Spleen (tissue), 11 donors: ENCODE data around the gene IGFL4. TPM values are rescaled to one million over a fixed set of nuclear protein-coding genes. Genes with fewer than 3 reads are reported as not detected.
"Not testable (repeated sequence)": the region's sequence is repeated elsewhere in the genome, so short reads cannot be mapped to it uniquely, and the experiment has no call there.

Experiments used
- DNase-seq: peaks from one replicate; pipeline ENCODE4 v3.0.0-alpha.2; 2020
- H3K27ac ChIP-seq, 8 donors: fragments of 200-600 bp; sonication (generic) in 7 of 8; 1 replicate in 4 of 8; 2 replicates in 4 of 8; pipeline versions ENCODE4 v1.5.0 to v1.8.0; 2016 to 2021; ENCODE audit warnings: inconsistent platforms in 4 of 8, mild to moderate bottlenecking in 4 of 8, moderate library complexity in 1 of 8
- H3K27me3 ChIP-seq, 7 donors: fragments of 200-600 bp; sonication (generic) in 6 of 7; replicated peaks in 1 of 7; 1 replicate in 4 of 7; 2 replicates in 3 of 7; pipeline versions ENCODE4 v1.5.0 to v1.8.0; 2016 to 2021; ENCODE audit warnings: inconsistent platforms in 3 of 7, mild to moderate bottlenecking in 1 of 7
- H3K36me3 ChIP-seq, 6 donors: fragments of 200-600 bp; sonication (generic) in 5 of 6; 1 replicate in 4 of 6; 2 replicates in 2 of 6; pipeline versions ENCODE4 v1.5.0 to v1.8.0; 2016 to 2021; ENCODE audit warnings: inconsistent platforms in 2 of 6
- H3K4me1 ChIP-seq, 6 donors: fragments of 200-600 bp; sonication (generic) in 5 of 6; 1 replicate in 3 of 6; 2 replicates in 3 of 6; pipeline versions ENCODE4 v1.5.0 to v1.8.0; 2016 to 2021; ENCODE audit warnings: inconsistent platforms in 3 of 6
- H3K4me3 ChIP-seq, 8 donors: fragments of 200-600 bp; sonication (generic) in 7 of 8; 1 replicate in 4 of 8; 2 replicates in 4 of 8; pipeline versions ENCODE4 v1.5.0 to v1.8.0; 2016 to 2021; ENCODE audit warnings: inconsistent platforms in 4 of 8, mild to moderate bottlenecking in 4 of 8, moderate library complexity in 2 of 8
- H3K9me3 ChIP-seq, 8 donors: fragments of 200-600 bp; sonication (generic) in 7 of 8; 1 replicate in 4 of 8; 2 replicates in 4 of 8; pipeline versions ENCODE4 v1.5.0 to v1.8.0; 2016 to 2021; ENCODE audit warnings: inconsistent platforms in 4 of 8
- CTCF ChIP-seq, 11 experiments: fragments of 200-600 bp in 7 of 11; fragments of 450-650 bp in 4 of 11; sonication (generic) in 4 of 11; IDR thresholded peaks in 8 of 11; conservative IDR thresholded peaks in 3 of 11; 1 replicate in 7 of 11; 2 replicates in 4 of 11; pipeline versions ENCODE4 v1.4.0 to v1.8.0; 2016 to 2021; ENCODE audit warnings: antibody characterized with exemption in 11 of 11, inconsistent platforms in 4 of 11, mild to moderate bottlenecking in 1 of 11
- POLR2A ChIP-seq, 3 donors: fragments of 450-650 bp; IDR thresholded peaks; one replicate each; pipeline ENCODE4 v1.5.1; 2017; ENCODE audit warnings: antibody characterized with exemption in 3 of 3, mild to moderate bottlenecking in 1 of 3
- POLR2AphosphoS5 ChIP-seq, 3 donors: sonication (generic); formaldehyde crosslinking; IDR thresholded peaks; one replicate each; pipeline ENCODE4 v1.5.1; 2017; ENCODE audit warnings: antibody characterized with exemption in 3 of 3
- WGBS, 5 donors: extraction: QIAGEN DNeasy Blood & Tissue Kit in 3 of 5; methylation state at CpG; one replicate each; pipeline versions ENCODE4 v1.1.5 to v1.1.7; 2013 to 2018; 5-methylcytosine and 5-hydroxymethylcytosine counted together
- intact Hi-C: fragments of 100-400 bp; cut with DNase I; formaldehyde crosslinking; loops from one replicate; pipeline ENCODE4 v1.15.0; 2023; ENCODE audit warnings: low total_unique reads
- polyA plus RNA-seq, 3 donors: library from polyadenylated mRNA; stranded (reverse); fragments of 200-250 nt; gene quantifications; one replicate each; pipeline ENCODE4 v1.2.1, GENCODE V29; 2013
- total RNA-seq, 7 donors: library from RNA; depleted of rRNA in 3 of 7; stranded (reverse); fragments of >200 nt in 3 of 7; fragmentation: NEBNext Ultra II Directional in 4 of 7; extraction: Animal tissue kit (Norgen Biotek cat#: 25700) in 4 of 7; gene quantifications; one replicate each; pipeline versions ENCODE4 v1.1.0 to v1.2.1, GENCODE V29; 2016 to 2021
- donor health status: healthy with polysubstance abuse.
- donor health status: DM: no; HTN: no; CAD: no; lungs with moderate emphysema.
- donor health status: DM: no; HTN: no; CAD: no.
- donor health status: Bipolar disorder and iron deficiency.
- donor health status: healthy.
- donor health status: DM: no; HTN: no; CAD: no.
- donor health status: DM: yes; HTN: yes; CAD: no.

The IGFL4 gene
- total and polyA plus RNA-seq, 10 donors: 0.03 TPM; not detected in 8

GRCh38 chr19:46079576-46079975 is 38.8 kb upstream of the IGFL4 start:
- peaks cover 7 to 98% (median 55%) of the 10 kb centered on the region in 7 donors for H3K27me3 ChIP-seq
- H3K27ac ChIP-seq: no peak overlapping the region
- peaks cover 0 to 14% (median 10%) of the 10 kb centered on the region in 6 donors for H3K4me1 ChIP-seq
- TF ChIP-seq CTCF (IDR thresholded peaks at IDR 0.05 in 8 of 11, conservative IDR thresholded peaks at IDR 0.05 in 3 of 11) (no peak), POLR2AphosphoS5 (IDR thresholded peaks at IDR 0.05) (no peak), POLR2A (IDR thresholded peaks at IDR 0.05) (no peak)
- WGBS, 5 donors: 79 to 92% (median 89%) methylated on average over 7 of the region's 7 CpGs
- no peak overlapping the region for H3K4me3 ChIP-seq
- intact Hi-C loops: no loop called here
- no peak for DNase-seq
- H3K36me3 ChIP-seq: no peaks in the 10 kb centered on the region
- peaks cover 0 to 18% (median 8%) of the 10 kb centered on the region in 8 donors for H3K9me3 ChIP-seq

- H3K36me3 ChIP-seq, H3K4me3 ChIP-seq, intact Hi-C loops, H3K27ac ChIP-seq, DNase-seq: not testable (repeated sequence)
- peak in 9 of 11 experiments; percentile 28 to 58 (median 43) for TF ChIP-seq CTCF (IDR thresholded peaks at IDR 0.05 in 8 of 11, conservative IDR thresholded peaks at IDR 0.05 in 3 of 11)
- Histone ChIP-seq H3K9me3 (peaks cover 0 to 12% (median 2%) of the 10 kb centered on the region in 8 donors), H3K27me3 (peaks cover 7 to 100% (median 61%) of the 10 kb centered on the region in 7 donors), H3K4me1 (peaks cover 0 to 14% (median 10%) of the 10 kb centered on the region in 6 donors)
- WGBS, 5 donors: 32 to 43% (median 34%) methylated on average over 21 to 43 of the region's 71 CpGs
Measured at GRCh38 chr19:46078573-46079332, 38.0 kb upstream of the IGFL4 start.

- H3K27me3 ChIP-seq: peaks cover 7 to 97% (median 70%) of the 10 kb centered on the region in 7 donors
- H3K27ac ChIP-seq: no peak overlapping the region
- no peak for DNase-seq
- peaks cover 0 to 12% (median 2%) of the 10 kb centered on the region in 8 donors for H3K9me3 ChIP-seq
- H3K4me1 ChIP-seq: peaks cover 0 to 14% (median 10%) of the 10 kb centered on the region in 6 donors
- 23 to 29% (median 24%) methylated on average over 6 of the region's 6 CpGs for WGBS, 5 donors
- H3K4me3 ChIP-seq: peak overlapping the region in 1 of 8 donors; percentile 49
- peak in 1 of 11 experiments; percentile 5 for TF ChIP-seq CTCF (IDR thresholded peaks at IDR 0.05 in 8 of 11, conservative IDR thresholded peaks at IDR 0.05 in 3 of 11)
- TF ChIP-seq POLR2A (IDR thresholded peaks at IDR 0.05): no peak
- intact Hi-C loops: no loop called here
- no peaks in the 10 kb centered on the region for H3K36me3 ChIP-seq
Measured at GRCh38 chr19:46077815-46078167, 37.0 kb upstream of the IGFL4 start.

- Histone ChIP-seq H3K4me3 (peak overlapping the region in 3 of 8 donors; percentile 4 to 49 (median 10)), H3K4me1 (peaks cover 0 to 14% (median 10%) of the 10 kb centered on the region in 6 donors), H3K27ac (no peak overlapping the region), H3K36me3 (no peaks in the 10 kb centered on the region), H3K9me3 (peaks cover 0 to 12% (median 2%) of the 10 kb centered on the region in 8 donors), H3K27me3 (peaks cover 7 to 96% (median 65%) of the 10 kb centered on the region in 7 donors)
- no peak for TF ChIP-seq POLR2A (IDR thresholded peaks at IDR 0.05)
- TF ChIP-seq CTCF (IDR thresholded peaks at IDR 0.05 in 8 of 11, conservative IDR thresholded peaks at IDR 0.05 in 3 of 11): peak in 9 of 11 experiments; percentile 31 to 71 (median 56)
- intact Hi-C loops: no loop called here
- DNase-seq: no peak
- WGBS, 5 donors: 5 to 7% (median 5%) methylated on average over 32 to 50 of the region's 50 CpGs
Measured at GRCh38 chr19:46076951-46077814, 36.4 kb upstream of the IGFL4 start.
